GM18951 (cell line): ENCODE results near the gene ADCY9.
"Not testable (repeated sequence)": the region's sequence is repeated elsewhere in the genome, so short reads cannot be mapped to it uniquely, and the experiment has no call there.

Experiments
- POLR2A ChIP-seq: IDR thresholded peaks from 4 replicates; pipeline ENCODE4 v1.6.1; 2011; ENCODE audit warnings: mild to moderate bottlenecking; ENCODE audit not compliant: insufficient read length, insufficient read depth; ENCODE audit errors: extremely low read depth
- in situ Hi-C: fragments of 300-500 bp; cut with MboI; formaldehyde crosslinking; loops from one replicate; pipeline ENCODE4 v1.12.0; 2022; ENCODE audit warnings: low sequenced_read_pairs, mixed read lengths, inconsistent platforms; ENCODE audit not compliant: unreplicated experiment

Gene ADCY9

GRCh38 chr16:4082474-4083044 lies 33.7 kb downstream of the ADCY9 start:
- in situ Hi-C loops: no loop called here
- TF ChIP-seq POLR2A: no peak

GRCh38 chr16:4081521-4082021 lies 34.7 kb downstream of the ADCY9 start:
- TF ChIP-seq POLR2A: no peak
- in situ Hi-C loops: no loop called here

GRCh38 chr16:4081047-4081446 lies 35.2 kb downstream of the ADCY9 start:
- TF ChIP-seq POLR2A: no peak
- in situ Hi-C loops: no loop called here

DNA sequence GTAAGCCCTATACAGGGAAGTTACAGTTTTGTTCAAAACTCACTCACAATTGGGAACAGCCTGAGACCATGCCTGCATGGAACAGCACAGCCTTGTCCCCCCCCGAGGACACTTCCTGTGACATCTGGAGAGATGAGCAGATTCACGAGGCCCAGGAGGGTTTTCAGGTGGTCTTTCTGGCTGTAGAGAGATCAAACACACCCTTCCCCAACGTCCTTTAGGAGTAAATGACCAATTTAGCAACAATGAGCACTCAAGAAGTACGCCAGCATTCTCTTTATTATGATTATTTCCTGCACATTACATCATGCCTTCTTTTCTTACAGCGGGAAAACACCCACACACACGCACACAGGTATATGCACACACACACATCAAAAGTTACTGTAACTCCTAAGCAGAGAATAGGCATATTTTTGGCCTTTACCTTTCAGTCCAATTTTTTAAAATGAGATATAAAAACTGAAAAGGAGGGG lies 39.0 kb downstream of the ADCY9 start:
- in situ Hi-C loops: no loop called here
- TF ChIP-seq POLR2A: no peak

DNA sequence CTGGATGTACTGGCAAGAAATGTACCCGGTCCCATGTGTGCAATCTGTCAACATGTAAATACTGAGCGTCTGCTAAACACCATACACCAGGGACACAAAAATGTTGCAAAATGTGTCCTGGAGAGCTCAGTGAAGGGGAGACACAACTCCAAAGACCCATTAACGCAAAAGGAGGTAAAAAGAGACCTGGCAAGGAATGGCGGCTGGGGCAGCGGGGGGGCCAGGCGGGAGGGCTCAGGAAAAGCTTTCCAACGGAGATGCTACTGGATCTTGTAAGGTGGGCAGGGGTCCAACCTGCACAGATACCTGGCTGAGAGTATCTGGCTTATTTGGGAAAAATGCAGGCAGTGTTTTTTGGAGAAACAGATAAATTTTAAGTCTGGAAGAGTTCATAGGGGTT lies 40.7 kb downstream of the ADCY9 start:
- in situ Hi-C loops: no loop called here
- TF ChIP-seq POLR2A: no peak

DNA sequence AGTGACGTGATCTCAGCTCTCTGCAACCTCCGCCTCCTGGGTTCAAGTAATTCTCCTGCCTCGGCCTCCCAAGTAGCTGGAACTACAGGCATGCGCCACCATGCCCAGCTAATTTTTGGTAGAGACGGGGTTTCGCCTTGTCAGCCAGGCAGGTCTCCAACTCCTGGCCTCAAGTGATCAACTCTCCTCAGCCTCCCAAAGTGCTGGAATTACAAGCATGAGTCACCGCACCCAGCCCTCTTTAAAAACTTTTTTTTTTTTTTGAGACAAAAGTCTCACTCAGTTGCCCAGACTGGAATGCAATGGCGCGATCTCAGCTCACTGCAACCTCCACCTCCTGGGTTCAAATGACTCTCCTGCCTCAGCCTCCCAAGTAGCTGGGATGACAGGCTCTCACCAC lies 43.1 kb downstream of the ADCY9 start:
- in situ Hi-C loops: not testable (repeated sequence)

- no peak for TF ChIP-seq POLR2A
- in situ Hi-C loops: no loop called here
Measured at GRCh38 chr16:4071686-4072561, 44.3 kb downstream of the ADCY9 start.

- in situ Hi-C loops: no loop called here
- no peak for TF ChIP-seq POLR2A
Measured at GRCh38 chr16:4070936-4071335, 45.3 kb downstream of the ADCY9 start.

DNA sequence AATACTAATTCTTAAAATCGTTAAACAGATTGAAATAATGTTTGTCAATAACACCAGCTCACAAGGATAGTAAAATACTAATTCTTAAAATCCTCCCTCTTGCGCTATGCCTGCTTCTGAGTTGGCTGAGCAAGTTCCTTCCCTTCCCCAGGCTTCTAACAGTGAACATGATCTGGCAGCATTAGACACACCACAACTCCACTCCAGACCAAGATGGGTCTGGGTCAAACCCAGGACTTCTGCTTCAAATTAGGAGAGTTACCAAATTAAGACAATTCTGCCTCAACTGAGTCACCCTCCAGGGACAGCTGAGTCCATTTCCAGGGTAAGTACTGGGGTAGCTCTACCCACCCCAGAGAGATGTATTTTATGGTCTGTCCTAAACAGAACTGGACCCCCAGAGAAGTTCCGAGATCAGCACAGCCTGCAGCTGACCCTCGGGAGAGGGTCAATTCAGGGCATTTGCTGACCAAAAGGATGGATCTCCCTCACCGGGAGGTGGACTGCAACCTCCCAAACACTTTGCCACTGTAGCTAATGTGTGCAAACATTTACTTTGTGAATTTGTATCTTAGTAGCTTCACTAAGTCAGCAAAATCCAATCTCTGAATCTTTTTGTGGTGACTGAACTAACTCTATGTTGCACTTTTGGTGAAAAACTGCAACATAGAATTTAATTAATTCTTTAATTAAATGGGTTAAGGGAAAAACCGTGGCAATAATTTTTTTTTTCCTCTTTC lies 48.8 kb downstream of the ADCY9 start:
- in situ Hi-C loops: no loop called here
- no peak for TF ChIP-seq POLR2A

DNA sequence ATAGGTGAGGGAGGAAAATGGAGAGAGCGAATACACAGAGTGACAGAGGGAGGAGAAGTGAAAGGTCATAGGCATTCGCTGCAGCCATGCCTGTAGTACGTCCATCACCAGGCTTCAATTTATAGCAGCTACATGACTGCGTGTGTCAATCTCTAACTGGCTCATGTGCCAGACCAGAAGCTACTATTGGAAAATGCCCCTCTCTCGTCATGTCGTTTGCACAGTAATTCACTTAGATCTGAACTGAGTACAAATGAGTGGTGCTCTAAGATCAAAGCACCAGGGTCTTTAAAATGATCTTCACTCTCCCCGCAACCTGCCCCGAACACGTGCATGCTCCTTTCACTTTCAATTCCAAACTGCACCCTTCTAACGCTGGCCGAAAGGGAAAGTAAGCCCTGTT lies 51.3 kb downstream of the ADCY9 start:
- in situ Hi-C loops: no loop called here
- no peak for TF ChIP-seq POLR2A

GRCh38 chr16:4062212-4062802 lies 53.9 kb downstream of the ADCY9 start:
- in situ Hi-C loops: no loop called here

GRCh38 chr16:4060823-4061222 lies 55.4 kb downstream of the ADCY9 start:
- TF ChIP-seq POLR2A: no peak
- in situ Hi-C loops: no loop called here

More at GRCh38 chr16:4062212-4062802, 53.9 kb downstream of the ADCY9 start:
- no peak for TF ChIP-seq POLR2A

DNA sequence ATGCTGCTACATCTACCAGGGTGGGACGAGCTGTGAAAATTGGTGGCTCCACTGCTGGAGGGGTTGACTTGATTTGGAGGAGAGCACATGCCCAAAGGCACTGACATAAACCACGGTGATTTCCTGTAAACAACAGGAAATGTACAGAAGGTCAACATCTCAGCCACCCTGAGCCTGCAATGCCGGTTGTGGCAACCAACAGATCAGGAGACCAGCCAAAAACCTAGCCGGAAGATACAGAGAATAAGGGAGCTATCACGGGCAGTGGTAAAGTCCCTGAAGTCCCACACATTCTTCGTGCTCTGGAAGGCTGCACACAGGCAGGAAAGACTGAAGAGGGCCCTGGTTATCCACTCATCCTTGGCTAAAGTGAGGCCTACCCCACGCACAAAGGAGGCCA lies 56.2 kb downstream of the ADCY9 start:
- in situ Hi-C loops: no loop called here
- TF ChIP-seq POLR2A: no peak
